ENCODE results near the gene STX18. TPM values are rescaled to one million over a fixed set of nuclear protein-coding genes. Genes with fewer than 3 reads are reported as not detected.

Gene STX18
- total and polyA plus RNA-seq, 2 of the 13 experiments (the other 11 are each of a cell fraction or from before 2014, with no cell fraction given) = 23.9 to 37.1 TPM

- CTCF ChIA-PET (ENCODE audit: low intra/inter-chr PET ratio, low total read pairs) = no interaction called here
Observed at GRCh38 chr4:4509521-4509920, 32.3 kb downstream of the STX18 start.

More at GRCh38 chr4:4509521-4509920, 32.3 kb downstream of the STX18 start:
- Histone ChIP-seq H2AFZ (ENCODE audit: low read length) (no peak overlapping the region), H3K9ac (ENCODE audit: insufficient read depth, low read depth, low read length) (no peak overlapping the region), H3K27me3 (ENCODE audit: control insufficient read depth in 1 of 2, insufficient read depth in 2 of 2, low read length in 2 of 2) (no peaks in the 10 kb centered on the region), H3K4me1 (ENCODE audit: insufficient read depth, low read length) (peaks cover 45% of the 10 kb centered on the region), H4K20me1 (ENCODE audit: insufficient read depth, low read length) (no peaks in the 10 kb centered on the region), H3K79me2 (ENCODE audit: insufficient read depth, low read length) (peaks cover 17% of the 10 kb centered on the region), H3K4me3 (replicated peaks in 1 of 3; ENCODE audit: insufficient read depth in 1 of 3, low read depth in 2 of 3, low read length in 3 of 3) (no peak overlapping the region), H3K4me2 (ENCODE audit: low read depth, low read length) (no peak overlapping the region), H3K9me3 (ENCODE audit: low read length) (no peaks in the 10 kb centered on the region), H3K36me3 (replicated peaks in 1 of 2; ENCODE audit: control insufficient read depth in 1 of 2, insufficient read depth in 2 of 2, low read length in 2 of 2) (no peaks in the 10 kb centered on the region), H3K27ac (ENCODE audit: extremely low read length, insufficient read depth, low read length) (no peak overlapping the region)
- intact Hi-C loops (cut with micrococcal nuclease; ENCODE audit: unreplicated experiment) (no loop called here), in situ Hi-C loops (cut with HindIII; ENCODE audit: extremely low pct_ligation_motif_present, low pct_unique_long_range_greater_than_20kb) (no loop called here)
- BruUV-seq (replicated peaks) = no TSS peak
- POLR2A ChIA-PET = no interaction called here
- ATAC-seq (no peak), DNase-seq (ENCODE audit: low spot score) (no peak), FAIRE-seq (no peak)
- WGBS (ENCODE audit: low lambda C conversion rate) = 94% methylated on average over 2 of the region's 2 CpGs
- TF ChIP-seq EHMT2 (IDR thresholded peaks at IDR 0.05; ENCODE audit: borderline replicate concordance, low read depth, low read length) = no peak
- TF ChIP-seq JARID2 (CRISPR knock-in tag; IDR thresholded peaks at IDR 0.05; ENCODE audit: insufficient replicate concordance) = no peak
- TF ChIP-seq RNF219 (CRISPR knock-in tag; IDR thresholded peaks at IDR 0.05) = no peak
- no peak for TF ChIP-seq RBM39 (IDR thresholded peaks at IDR 0.05; ENCODE audit: low read depth, low read length, poor library complexity, severe bottlenecking)
- no peak for TF ChIP-seq CSRNP1 (CRISPR knock-in tag; IDR thresholded peaks at IDR 0.05)
- no peak for TF ChIP-seq ZMAT5 (CRISPR knock-in tag; IDR thresholded peaks at IDR 0.05; ENCODE audit: borderline replicate concordance, low read depth)
- TF ChIP-seq ETV6 (CRISPR knock-in tag; conservative IDR thresholded peaks at IDR 0.05) = no peak
- TF ChIP-seq GRHL1 (CRISPR knock-in tag; conservative IDR thresholded peaks at IDR 0.05) = no peak
- TF ChIP-seq FOXM1 (CRISPR knock-in tag; IDR thresholded peaks at IDR 0.05) = no peak
- TF ChIP-seq EED (CRISPR knock-in tag; IDR thresholded peaks at IDR 0.05) = no peak
- TF ChIP-seq LCORL (IDR thresholded peaks at IDR 0.05) = no peak
- no peak for TF ChIP-seq LCORL (CRISPR knock-in tag; IDR thresholded peaks at IDR 0.05)
- no peak for TF ChIP-seq CHCHD3 (CRISPR knock-in tag; IDR thresholded peaks at IDR 0.05)
- TF ChIP-seq FOXC1 (CRISPR knock-in tag; IDR thresholded peaks at IDR 0.05; ENCODE audit: borderline replicate concordance) = no peak
- TF ChIP-seq SP1 (IDR thresholded peaks at IDR 0.05) = no peak
- TF ChIP-seq SP1 (CRISPR knock-in tag; IDR thresholded peaks at IDR 0.05) = no peak
- TF ChIP-seq ZSCAN30 (CRISPR knock-in tag; IDR thresholded peaks at IDR 0.05) = no peak

All from HepG2 (cell line).